HepG2 (cell line): ENCODE results near the gene GDF11.

Experiments
- MBNL3 ChIP-seq: fragments of 250-450 bp; sonication (Bioruptor Pico); conservative IDR thresholded peaks from 2 replicates; pipeline ENCODE4 v1.8.0; 2022; ENCODE audit warnings: mild to moderate bottlenecking, inconsistent platforms
- TFDP2 ChIP-seq: sonication (generic); formaldehyde crosslinking; IDR thresholded peaks from 2 replicates; pipeline ENCODE4 v1.4.0; 2020; ENCODE audit warnings: missing genetic modification reagents

DNA sequence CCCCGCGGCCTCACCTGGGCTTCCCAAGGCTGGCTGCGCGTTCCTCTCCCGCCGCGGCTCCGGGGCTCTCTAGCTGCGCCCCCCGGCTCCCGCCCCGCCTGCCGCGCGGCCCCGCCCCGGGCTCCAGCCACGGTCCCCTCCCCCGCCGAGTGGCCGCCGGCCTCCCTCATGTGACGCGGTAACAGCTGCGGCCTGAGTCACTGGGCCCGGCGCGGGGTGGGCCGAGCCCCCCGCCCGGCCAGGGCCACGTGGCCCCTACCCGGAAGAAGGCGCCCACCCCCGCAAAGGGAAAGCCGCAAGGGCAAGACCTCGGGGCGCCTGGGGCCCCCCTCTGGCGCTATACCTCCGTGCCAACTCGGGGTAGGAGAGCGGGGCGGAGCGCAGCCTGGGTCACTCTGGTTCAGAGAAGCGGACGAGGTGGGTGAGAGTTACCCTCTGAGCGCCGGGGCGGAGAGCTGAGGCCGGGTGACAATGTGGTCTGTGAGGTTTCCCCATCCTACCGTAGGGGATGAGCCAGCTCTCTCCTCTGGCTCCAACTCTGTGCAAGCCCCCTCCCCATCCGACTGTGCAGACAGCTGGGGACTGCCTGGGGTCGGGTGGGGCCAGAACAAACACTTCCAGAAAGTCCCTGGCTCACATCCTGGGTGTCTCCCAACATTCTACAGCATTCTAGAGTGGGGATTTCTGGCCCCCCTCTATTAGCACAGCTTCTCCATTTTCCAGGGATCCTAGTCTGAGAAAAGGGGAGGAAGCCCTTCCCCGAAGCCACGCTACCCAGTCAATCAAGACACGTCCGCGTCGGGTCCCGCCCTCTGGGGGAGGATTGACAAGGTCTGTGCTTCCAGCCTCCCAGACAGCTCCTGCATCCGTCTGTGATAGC, 13.7 kb upstream of the GDF11 start, which contains the start of gene CD63:
- TF ChIP-seq MBNL3 (no peak), TFDP2 (CRISPR knock-in tag) (peak; percentile 50; the same call in 1 of the 2 replicates)
